Heart right ventricle (tissue), 16 donors: ENCODE results near the gene COMMD7. TPM values are rescaled to one million over a fixed set of nuclear protein-coding genes. Genes with fewer than 3 reads are reported as not detected.

Experiments used
- ATAC-seq, 8 donors: fragments of 200-7000 bp; cut with Tn5 transposase; one replicate each; pipeline ENCODE4 v1.9.1; 2020; ENCODE audit warnings: mild to moderate bottlenecking in 8 of 8, moderate library complexity in 8 of 8, moderate number of reproducible peaks in 1 of 8
- DNase-seq, 2 donors: peaks; one replicate each; pipeline ENCODE4 v3.0.0-alpha.2; 2020
- H3K27ac ChIP-seq, 10 donors: fragments of 200-600 bp; sonication (generic) in 2 of 10; one replicate each; pipeline versions ENCODE4 v1.5.0 to v1.8.0; 2020 to 2022; ENCODE audit warnings: mild to moderate bottlenecking in 3 of 10
- H3K27me3 ChIP-seq, 7 donors: fragments of 200-600 bp; one replicate each; pipeline ENCODE4 v1.8.0; 2021 to 2022; ENCODE audit warnings: mild to moderate bottlenecking in 2 of 7
- H3K36me3 ChIP-seq, 9 donors: fragments of 200-600 bp; sonication (generic) in 1 of 9; one replicate each; pipeline versions ENCODE4 v1.5.0 to v1.8.0; 2020 to 2022; ENCODE audit warnings: mild to moderate bottlenecking in 2 of 9
- H3K4me1 ChIP-seq, 9 donors: fragments of 200-600 bp; sonication (generic) in 1 of 9; one replicate each; pipeline versions ENCODE4 v1.5.0 to v1.8.0; 2020 to 2022; ENCODE audit warnings: mild to moderate bottlenecking in 4 of 9
- H3K4me3 ChIP-seq, 10 donors: fragments of 200-600 bp; sonication (generic) in 2 of 10; one replicate each; pipeline versions ENCODE4 v1.5.0 to v1.8.0; 2020 to 2022; ENCODE audit warnings: mild to moderate bottlenecking in 7 of 10, moderate library complexity in 2 of 10
- H3K9me3 ChIP-seq, 11 donors: fragments of 200-600 bp in 10 of 11; sonication (generic) in 2 of 11; one replicate each; pipeline versions ENCODE4 v1.5.0 to v1.8.0; 2013 to 2022; ENCODE audit warnings: mild to moderate bottlenecking in 2 of 11, control low read depth in 1 of 11, moderate library complexity in 1 of 11
- CTCF ChIP-seq, 9 donors: fragments of 200-600 bp; sonication (generic) in 2 of 9; IDR thresholded peaks; one replicate each; pipeline versions ENCODE4 v1.5.0 to v1.8.0; 2021 to 2022; ENCODE audit warnings: antibody characterized with exemption in 9 of 9, mild to moderate bottlenecking in 5 of 9, moderate library complexity in 1 of 9
- WGBS, 2 donors: extraction: QIAGEN DNeasy Blood & Tissue Kit; methylation state at CpG; one replicate each; pipeline ENCODE4 v1.1.7; 2013; ENCODE audit warnings: inconsistent platforms in 1 of 2; 5-methylcytosine and 5-hydroxymethylcytosine counted together
- intact Hi-C, 10 donors: fragments of 100-400 bp; cut with DNase I; formaldehyde crosslinking; loops; one replicate each; pipeline versions ENCODE4 v1.11.1 to v1.14.2; 2022
- polyA plus RNA-seq, 2 donors: library from polyadenylated mRNA; stranded (reverse); fragments of 200-250 nt; gene quantifications; one replicate each; pipeline ENCODE4 v1.2.3, GENCODE V29; 2013
- total RNA-seq, 10 donors: library from RNA; stranded (reverse); fragmentation: NEBNext Ultra II Directional in 3 of 10; extraction: Animal tissue kit (Norgen Biotek cat#: 25700) in 3 of 10; gene quantifications; one replicate each; pipeline versions ENCODE4 v1.2.1 to v1.2.4, GENCODE V29; 2021 to 2023
- donor health status: Arrhythmogenic right ventricular cardiomyopathy.
- donor health status: ischemic (EF 13 %, LVEDD 7.1; RV severe dilation, severe dysfunction).
- donor health status: healthy with polysubstance abuse.
- donor health status: DM: no; HTN: yes; CAD: no.
- donor health status: DM: no; HTN: no; CAD: no.
- donor health status: ischemic (EF 25% LVEDD 6.9; RV normal size, moderate dysfunction).
- donor health status: ischemic (EF 25% LVEDD 5.7; RV mildly dilated, moderate dysfunction).
- donor health status: healthy.
- donor health status: DM: yes; HTN: yes; CAD: no.
- donor health status: Ischemic cardiomyopathy.
- donor health status: ischemic (EF 35%, LVEDD 5.7; RV mildly dilated, moderate dysfunction).
- donor health status: nonischemic (EF 11% LVEDD 7.7; RV severe dilation, severe dysfunction).
- donor health status: DM: yes; HTN: yes; CAD: no.
- donor health status: PGD.
- donor health status: ischemic (EF 29% LVEDD 5.4; RV normal size, mild dysfunction).
- donor health status: nonischemic (EF 23%, LVEDD 6.1; RV moderate dilation, normal function).

Gene COMMD7
- total and polyA plus RNA-seq, 12 donors, result 35.7 to 54.6 (median 42.5) TPM

- peaks cover 0 to 49% (median 33%) of the 10 kb centered on the region in 9 donors for H3K36me3 ChIP-seq
- no peak overlapping the region for H3K4me3 ChIP-seq
- intact Hi-C loops, result no loop called here
- peaks cover 0 to 42% (median 17%) of the 10 kb centered on the region in 9 donors for H3K4me1 ChIP-seq
- peak in 7 of 8 donors; percentile 23 to 80 (median 69) for ATAC-seq
- TF ChIP-seq CTCF (IDR thresholded peaks at IDR 0.05), result no peak
- no peaks in the 10 kb centered on the region for H3K9me3 ChIP-seq
- WGBS, 2 donors, result 70 to 76% methylated on average over 5 of the region's 5 CpGs
- no peaks in the 10 kb centered on the region for H3K27me3 ChIP-seq
- peak overlapping the region in 8 of 10 donors; percentile 3 to 81 (median 68) for H3K27ac ChIP-seq
- DNase-seq, result peak in 1 of 2 donors; percentile 14
Observed at GRCh38 chr20:32707691-32708581, 35.3 kb downstream of the COMMD7 start.

- Histone ChIP-seq H3K4me1 (peaks cover 0 to 49% (median 17%) of the 10 kb centered on the region in 9 donors), H3K9me3 (no peaks in the 10 kb centered on the region), H3K4me3 (no peak overlapping the region), H3K27ac (peak overlapping the region in 1 of 10 donors; percentile 20), H3K36me3 (peaks cover 0 to 62% (median 39%) of the 10 kb centered on the region in 9 donors), H3K27me3 (no peaks in the 10 kb centered on the region)
- ATAC-seq (no peak), DNase-seq (no peak)
- 90 to 91% methylated on average over 3 of the region's 3 CpGs for WGBS, 2 donors
- intact Hi-C loops, result no loop called here
- TF ChIP-seq CTCF (IDR thresholded peaks at IDR 0.05), result no peak
Observed at GRCh38 chr20:32706486-32706885, 36.8 kb downstream of the COMMD7 start.

GRCh38 chr20:32702706-32703425 is 40.4 kb downstream of the COMMD7 start:
- ATAC-seq, result peak in 2 of 8 donors; percentile 11 to 47
- Histone ChIP-seq H3K27me3 (no peaks in the 10 kb centered on the region), H3K27ac (peak overlapping the region in 1 of 10 donors; percentile 44), H3K4me1 (peaks cover 0 to 14% (median 5%) of the 10 kb centered on the region in 9 donors), H3K4me3 (no peak overlapping the region), H3K9me3 (no peaks in the 10 kb centered on the region), H3K36me3 (peaks cover 0 to 84% (median 48%) of the 10 kb centered on the region in 9 donors)
- TF ChIP-seq CTCF (IDR thresholded peaks at IDR 0.05), result no peak
- intact Hi-C loops, result no loop called here
- no peak for DNase-seq
- 70 to 73% methylated on average over 9 of the region's 9 CpGs for WGBS, 2 donors

- Histone ChIP-seq H3K36me3 (peaks cover 0 to 62% (median 12%) of the 10 kb centered on the region in 9 donors), H3K4me3 (no peak overlapping the region), H3K9me3 (no peaks in the 10 kb centered on the region), H3K4me1 (peaks cover 0 to 8% (median 0%) of the 10 kb centered on the region in 9 donors), H3K27me3 (no peaks in the 10 kb centered on the region), H3K27ac (no peak overlapping the region)
- ATAC-seq (no peak), DNase-seq (no peak)
- no peak for TF ChIP-seq CTCF (IDR thresholded peaks at IDR 0.05)
- WGBS, 2 donors, result 94 to 96% methylated on average over 3 of the region's 3 CpGs
- intact Hi-C loops, result no loop called here
Observed at GRCh38 chr20:32697608-32698007, 45.7 kb downstream of the COMMD7 start.
